Right lobe of liver (tissue), 4 donors: Measurements from ENCODE around the gene RAB40AL.

Experiments used
- POLR2A ChIP-seq: fragments of 450-650 bp; IDR thresholded peaks from one replicate; pipeline ENCODE4 v1.6.1; 2017; ENCODE audit warnings: antibody characterized with exemption, mild to moderate bottlenecking
- TF ChIP-seq, protein P1 (sequence below), 4 donors: fragments of 200-600 bp in 3 of 4; fragments of 450-650 bp in 1 of 4; IDR thresholded peaks; one replicate each; pipeline versions ENCODE4 v1.5.1 to v1.8.0; 2016 to 2022; ENCODE audit warnings: antibody characterized with exemption in 4 of 4, mild to moderate bottlenecking in 2 of 4
- donor health status: DM: no; HTN: no; CAD: no.
- donor health status: DM: no; HTN: no; CAD: no.
- donor health status: DM: no; HTN: yes; CAD: no.

DNA sequence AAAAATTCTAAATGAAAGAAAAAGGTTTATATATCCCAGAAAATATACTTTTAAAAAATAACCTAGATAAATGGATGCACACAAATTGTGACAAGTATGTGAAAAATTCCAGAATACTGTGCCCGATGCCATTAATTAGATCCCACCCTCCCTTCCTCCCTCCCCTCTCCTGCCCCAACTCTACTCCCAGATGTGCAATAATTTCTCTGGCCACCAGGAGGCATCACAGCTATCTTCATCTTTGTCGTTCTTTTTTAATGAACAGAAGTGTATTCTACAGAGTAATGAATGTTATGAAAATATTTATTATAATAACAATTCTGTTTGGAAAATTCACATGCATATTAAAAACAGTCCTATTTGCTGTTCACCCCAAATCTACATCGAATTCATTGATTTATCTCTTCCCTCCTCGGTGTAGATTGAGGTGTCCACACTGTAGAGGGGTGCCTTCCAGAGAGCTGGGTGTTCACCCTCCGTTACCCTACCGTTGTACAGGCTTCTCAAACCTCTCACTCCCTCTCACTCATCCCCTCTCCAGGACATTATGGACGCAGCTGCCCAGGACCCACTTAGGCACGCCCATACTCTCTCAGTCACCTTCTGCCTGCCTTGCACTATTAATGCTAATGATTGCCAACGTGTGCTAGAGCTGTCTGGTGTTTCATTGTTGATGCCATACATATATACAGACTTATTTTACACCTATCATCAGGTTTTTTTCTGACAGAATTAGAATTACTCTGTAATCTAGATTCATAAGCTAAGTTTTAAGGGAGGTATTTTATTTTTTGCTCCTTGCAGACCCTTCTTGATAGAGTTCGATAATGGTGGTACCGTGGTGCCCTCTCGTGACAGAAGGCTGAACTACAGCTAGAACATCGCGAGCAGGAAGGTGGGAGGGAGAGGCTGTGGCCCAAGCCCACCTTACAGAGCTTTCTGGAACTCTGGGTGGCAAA, 14.1 kb downstream of the RAB40AL start:
- no peak for TF ChIP-seq POLR2A
- TF ChIP-seq, protein P1, sequence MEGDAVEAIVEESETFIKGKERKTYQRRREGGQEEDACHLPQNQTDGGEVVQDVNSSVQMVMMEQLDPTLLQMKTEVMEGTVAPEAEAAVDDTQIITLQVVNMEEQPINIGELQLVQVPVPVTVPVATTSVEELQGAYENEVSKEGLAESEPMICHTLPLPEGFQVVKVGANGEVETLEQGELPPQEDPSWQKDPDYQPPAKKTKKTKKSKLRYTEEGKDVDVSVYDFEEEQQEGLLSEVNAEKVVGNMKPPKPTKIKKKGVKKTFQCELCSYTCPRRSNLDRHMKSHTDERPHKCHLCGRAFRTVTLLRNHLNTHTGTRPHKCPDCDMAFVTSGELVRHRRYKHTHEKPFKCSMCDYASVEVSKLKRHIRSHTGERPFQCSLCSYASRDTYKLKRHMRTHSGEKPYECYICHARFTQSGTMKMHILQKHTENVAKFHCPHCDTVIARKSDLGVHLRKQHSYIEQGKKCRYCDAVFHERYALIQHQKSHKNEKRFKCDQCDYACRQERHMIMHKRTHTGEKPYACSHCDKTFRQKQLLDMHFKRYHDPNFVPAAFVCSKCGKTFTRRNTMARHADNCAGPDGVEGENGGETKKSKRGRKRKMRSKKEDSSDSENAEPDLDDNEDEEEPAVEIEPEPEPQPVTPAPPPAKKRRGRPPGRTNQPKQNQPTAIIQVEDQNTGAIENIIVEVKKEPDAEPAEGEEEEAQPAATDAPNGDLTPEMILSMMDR (IDR thresholded peaks at IDR 0.05), result peak; percentile 41 to 61 (median 56)
